ENCODE data around the gene RAP1A. TPM values are rescaled to one million over a fixed set of nuclear protein-coding genes. Genes with fewer than 3 reads are reported as not detected.
"Not testable (repeated sequence)": the region's sequence is repeated elsewhere in the genome, so short reads cannot be mapped to it uniquely, and the experiment has no call there.

Gene RAP1A
- total and polyA plus RNA-seq, 4 donors: 14.2 to 31.4 (median 25.8) TPM

DNA sequence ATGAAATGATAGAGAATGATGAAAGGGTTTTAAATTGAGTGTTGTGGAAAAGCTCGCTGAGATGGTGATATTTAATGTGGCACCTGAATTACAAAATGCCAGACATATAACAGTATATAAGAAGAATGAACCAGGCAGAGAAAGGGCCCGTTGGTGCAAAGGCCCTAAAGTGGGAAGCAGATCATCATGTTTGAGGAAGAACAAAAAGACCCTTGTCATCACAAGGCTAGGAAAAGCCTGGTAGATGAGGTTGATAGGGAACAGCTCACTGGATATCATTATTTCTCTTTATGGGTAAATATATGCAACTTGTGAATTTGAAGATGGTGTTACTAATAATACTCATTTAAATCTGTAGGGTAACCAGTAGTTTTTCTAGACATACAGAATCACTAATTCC, 11.0 kb downstream of the RAP1A start:
- no peak overlapping the region for H3K4me3 ChIP-seq (ENCODE audit: low read depth in 1 of 3, low read length in 3 of 3)
- WGBS: 90% methylated on average over 2 of the region's 2 CpGs
- no peak for TF ChIP-seq FOXA2 (IDR thresholded peaks at IDR 0.05)
- TF ChIP-seq NR2F2 (IDR thresholded peaks at IDR 0.05): no peak
- no peak for TF ChIP-seq JUND (IDR thresholded peaks at IDR 0.05)
- TF ChIP-seq EGR1 (IDR thresholded peaks at IDR 0.05; ENCODE audit: low read depth in 2 of 2): no peak
- TF ChIP-seq FOXA1 (IDR thresholded peaks at IDR 0.05): no peak
- TF ChIP-seq, protein P1, sequence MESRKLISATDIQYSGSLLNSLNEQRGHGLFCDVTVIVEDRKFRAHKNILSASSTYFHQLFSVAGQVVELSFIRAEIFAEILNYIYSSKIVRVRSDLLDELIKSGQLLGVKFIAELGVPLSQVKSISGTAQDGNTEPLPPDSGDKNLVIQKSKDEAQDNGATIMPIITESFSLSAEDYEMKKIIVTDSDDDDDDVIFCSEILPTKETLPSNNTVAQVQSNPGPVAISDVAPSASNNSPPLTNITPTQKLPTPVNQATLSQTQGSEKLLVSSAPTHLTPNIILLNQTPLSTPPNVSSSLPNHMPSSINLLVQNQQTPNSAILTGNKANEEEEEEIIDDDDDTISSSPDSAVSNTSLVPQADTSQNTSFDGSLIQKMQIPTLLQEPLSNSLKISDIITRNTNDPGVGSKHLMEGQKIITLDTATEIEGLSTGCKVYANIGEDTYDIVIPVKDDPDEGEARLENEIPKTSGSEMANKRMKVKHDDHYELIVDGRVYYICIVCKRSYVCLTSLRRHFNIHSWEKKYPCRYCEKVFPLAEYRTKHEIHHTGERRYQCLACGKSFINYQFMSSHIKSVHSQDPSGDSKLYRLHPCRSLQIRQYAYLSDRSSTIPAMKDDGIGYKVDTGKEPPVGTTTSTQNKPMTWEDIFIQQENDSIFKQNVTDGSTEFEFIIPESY (IDR thresholded peaks at IDR 0.05): no peak
- no peak overlapping the region for H3K9ac ChIP-seq (ENCODE audit: low read depth in 1 of 2, low read length in 2 of 2)
- no peaks in the 10 kb centered on the region for H3K36me3 ChIP-seq (ENCODE audit: control insufficient read depth in 4 of 4, insufficient read depth in 3 of 4, low read depth in 1 of 4, low read length in 3 of 4)
- peaks cover 0 to 9% (median 0%) of the 10 kb centered on the region in 4 donors for H3K4me1 ChIP-seq (ENCODE audit: control insufficient read depth in 4 of 4, insufficient read depth in 4 of 4, low read length in 3 of 4)
- H3K27ac ChIP-seq (ENCODE audit: low read depth in 1 of 2, low read length in 2 of 2): no peak overlapping the region
- DNase-seq (ENCODE audit: low spot score): no peak
- no peaks in the 10 kb centered on the region for H3K9me3 ChIP-seq (ENCODE audit: control insufficient read depth in 4 of 4, low read length in 3 of 4)
- H3K27me3 ChIP-seq (ENCODE audit: control insufficient read depth in 4 of 4, insufficient read depth in 4 of 4, low read length in 3 of 4): no peaks in the 10 kb centered on the region

GRCh38 chr1:111631502-111631901, 11.9 kb downstream of the RAP1A start:
- no peaks in the 10 kb centered on the region for H3K27me3 ChIP-seq (ENCODE audit: control insufficient read depth in 4 of 4, insufficient read depth in 4 of 4, low read length in 3 of 4)
- no peak overlapping the region for H3K4me3 ChIP-seq (ENCODE audit: low read depth in 1 of 3, low read length in 3 of 3)
- H3K27ac ChIP-seq (ENCODE audit: low read depth in 1 of 2, low read length in 2 of 2): no peak overlapping the region
- DNase-seq (ENCODE audit: low spot score): no peak
- WGBS: 46% methylated on average over 2 of the region's 2 CpGs
- no peaks in the 10 kb centered on the region for H3K9me3 ChIP-seq (ENCODE audit: control insufficient read depth in 4 of 4, low read length in 3 of 4)
- H3K36me3 ChIP-seq (ENCODE audit: control insufficient read depth in 4 of 4, insufficient read depth in 3 of 4, low read depth in 1 of 4, low read length in 3 of 4): no peaks in the 10 kb centered on the region
- peaks cover 0 to 11% (median 0%) of the 10 kb centered on the region in 4 donors for H3K4me1 ChIP-seq (ENCODE audit: control insufficient read depth in 4 of 4, insufficient read depth in 4 of 4, low read length in 3 of 4)
- no peak overlapping the region for H3K9ac ChIP-seq (ENCODE audit: low read depth in 1 of 2, low read length in 2 of 2)
- TF ChIP-seq HNF4G (IDR thresholded peaks at IDR 0.05): no peak

DNA sequence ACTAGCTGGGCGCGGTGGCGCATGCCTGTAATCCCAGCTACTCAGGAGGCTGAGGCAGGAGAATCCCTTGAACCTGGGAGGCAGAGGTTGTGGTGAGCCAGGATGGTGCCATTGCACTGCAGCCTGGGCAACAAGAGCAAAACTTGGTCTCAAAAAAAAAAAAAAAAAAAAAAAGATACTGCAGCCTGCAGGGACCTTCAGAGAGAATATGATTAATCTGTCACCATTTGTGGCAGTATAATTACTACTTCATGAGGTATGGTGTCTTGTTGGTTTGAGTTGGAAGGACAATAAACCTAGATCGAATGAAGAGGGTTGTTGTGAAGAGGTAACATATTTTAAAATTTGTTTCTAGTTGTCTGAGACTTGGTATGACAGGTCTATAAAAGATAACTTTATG, 13.2 kb downstream of the RAP1A start:
- H3K9me3 ChIP-seq (ENCODE audit: control insufficient read depth in 4 of 4, low read length in 3 of 4); H3K9ac ChIP-seq (ENCODE audit: low read depth in 1 of 2, low read length in 2 of 2); H3K27me3 ChIP-seq (ENCODE audit: control insufficient read depth in 4 of 4, insufficient read depth in 4 of 4, low read length in 3 of 4); H3K4me3 ChIP-seq (ENCODE audit: low read depth in 1 of 3, low read length in 3 of 3); H3K36me3 ChIP-seq (ENCODE audit: control insufficient read depth in 4 of 4, insufficient read depth in 3 of 4, low read depth in 1 of 4, low read length in 3 of 4); H3K27ac ChIP-seq (ENCODE audit: low read depth in 1 of 2, low read length in 2 of 2); DNase-seq (ENCODE audit: low spot score); H3K4me1 ChIP-seq (ENCODE audit: control insufficient read depth in 4 of 4, insufficient read depth in 4 of 4, low read length in 3 of 4): not testable (repeated sequence)
- 98% methylated on average over 4 of the region's 4 CpGs for WGBS

DNA sequence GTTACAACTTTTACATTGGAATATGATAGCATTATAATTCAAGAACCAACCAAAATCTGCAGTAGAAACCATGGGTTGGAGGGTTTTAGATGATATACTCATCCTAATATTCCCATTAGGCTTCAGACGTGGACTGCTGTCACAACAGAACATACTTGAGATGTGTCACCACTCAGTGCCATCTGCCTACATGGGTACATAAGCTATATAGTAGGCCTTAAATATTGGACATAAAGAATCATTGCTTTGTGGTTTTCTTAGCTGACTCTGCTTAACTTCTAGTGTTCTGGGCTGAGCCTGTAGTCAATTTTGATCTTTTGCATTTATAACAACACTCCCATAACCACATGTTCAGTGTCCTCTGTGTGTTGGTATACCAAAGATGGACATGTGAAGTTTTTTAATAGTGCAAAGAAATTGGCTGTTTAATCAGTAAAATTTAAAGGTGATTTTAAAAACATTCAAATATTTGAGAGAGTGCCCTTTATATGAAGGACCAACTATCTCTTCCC, 14.2 kb downstream of the RAP1A start:
- no peaks in the 10 kb centered on the region for H3K27me3 ChIP-seq (ENCODE audit: control insufficient read depth in 4 of 4, insufficient read depth in 4 of 4, low read length in 3 of 4)
- WGBS: 74% methylated on average over 1 of the region's 1 CpG
- peaks cover 0 to 13% (median 5%) of the 10 kb centered on the region in 4 donors for H3K4me1 ChIP-seq (ENCODE audit: control insufficient read depth in 4 of 4, insufficient read depth in 4 of 4, low read length in 3 of 4)
- no peak overlapping the region for H3K27ac ChIP-seq (ENCODE audit: low read depth in 1 of 2, low read length in 2 of 2)
- H3K9ac ChIP-seq (ENCODE audit: low read depth in 1 of 2, low read length in 2 of 2): no peak overlapping the region
- no peak overlapping the region for H3K4me3 ChIP-seq (ENCODE audit: low read depth in 1 of 3, low read length in 3 of 3)
- H3K9me3 ChIP-seq (ENCODE audit: control insufficient read depth in 4 of 4, low read length in 3 of 4): no peaks in the 10 kb centered on the region
- no peaks in the 10 kb centered on the region for H3K36me3 ChIP-seq (ENCODE audit: control insufficient read depth in 4 of 4, insufficient read depth in 3 of 4, low read depth in 1 of 4, low read length in 3 of 4)
- DNase-seq (ENCODE audit: low spot score): no peak
- TF ChIP-seq, protein P1 (IDR thresholded peaks at IDR 0.05): no peak
- TF ChIP-seq HNF4G (IDR thresholded peaks at IDR 0.05) (no peak), RXRA (IDR thresholded peaks at IDR 0.05) (no peak), CTCF (IDR thresholded peaks at IDR 0.05; ENCODE audit: low read depth, low read length, missing input control) (no peak), REST (IDR thresholded peaks at IDR 0.05) (no peak), YY1 (IDR thresholded peaks at IDR 0.05) (no peak), JUND (IDR thresholded peaks at IDR 0.05) (no peak), FOXA2 (IDR thresholded peaks at IDR 0.05) (no peak), SP1 (IDR thresholded peaks at IDR 0.05) (no peak), FOXA1 (IDR thresholded peaks at IDR 0.05) (no peak), MAX (IDR thresholded peaks at IDR 0.05) (no peak), GABPA (IDR thresholded peaks at IDR 0.05 in 1 of 2, conservative IDR thresholded peaks at IDR 0.05 in 1 of 2) (no peak), EGR1 (IDR thresholded peaks at IDR 0.05; ENCODE audit: low read depth in 2 of 2) (no peak)

Measured in liver (tissue), 9 donors.